ENCODE measurements around the gene CENPP.

DNA sequence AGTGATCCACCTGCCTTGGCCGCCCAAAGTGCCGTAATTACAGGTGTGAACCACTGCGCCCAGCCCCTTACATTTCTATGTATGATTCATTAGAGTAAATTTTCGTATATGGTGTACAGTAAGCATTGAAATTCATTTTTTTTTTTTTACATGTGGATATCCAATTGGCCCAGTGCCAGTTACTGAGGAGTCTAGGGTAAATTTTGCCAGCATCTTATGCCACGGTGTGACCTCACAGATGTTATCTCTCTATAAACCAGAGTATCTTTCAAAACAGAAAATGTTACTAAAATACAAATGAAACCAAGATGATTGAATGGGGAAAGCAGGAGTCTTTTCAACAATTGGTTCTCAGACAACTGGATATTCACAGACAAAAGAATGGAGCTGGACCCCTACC, 279.5 kb downstream of the CENPP start:
- TF ChIP-seq GATA3 (IDR thresholded peaks at IDR 0.05; ENCODE audit: low read depth, low read length) (no peak), GATA2 (IDR thresholded peaks at IDR 0.05; ENCODE audit: low read depth, low read length) (no peak)

All from SH-SY5Y (cell line).